HepG2 (cell line): ENCODE results near the gene KMT2B. TPM values are rescaled to one million over a fixed set of nuclear protein-coding genes. Genes with fewer than 3 reads are reported as not detected.
A peak's percentile ranks its signal among the peaks of the same experiment; 100 is the strongest.

Source experiments
- AHR ChIP-seq: IDR thresholded peaks from 2 replicates; pipeline ENCODE4 v1.6.1; 2018; ENCODE audit warnings: missing genetic modification reagents, missing compliant biosample characterization
- ARNTL ChIP-seq: sonication (generic); formaldehyde crosslinking; IDR thresholded peaks from 2 replicates; pipeline ENCODE4 v1.4.0; 2020; ENCODE audit warnings: mild to moderate bottlenecking, missing genetic modification reagents
- CREB1 ChIP-seq, 2 experiments: fragments of 450-650 bp in 1 of 2; IDR thresholded peaks; 2 replicates each; pipeline ENCODE4 v1.6.1; 2016 to 2017; ENCODE audit warnings: control low read depth in 1 of 2, mild to moderate bottlenecking in 1 of 2, missing compliant biosample characterization in 1 of 2, missing genetic modification characterization in 1 of 2
- GLI4 ChIP-seq: sonication (generic); formaldehyde crosslinking; IDR thresholded peaks from 2 replicates; pipeline ENCODE4 v1.5.1; 2020; ENCODE audit warnings: missing genetic modification reagents, mild to moderate bottlenecking, moderate library complexity, borderline replicate concordance
- HNRNPLL ChIP-seq: fragments of 200-400 bp; formaldehyde crosslinking; IDR thresholded peaks from 2 replicates; pipeline ENCODE4 v1.6.1; 2017; ENCODE audit warnings: mild to moderate bottlenecking, low read depth, low read length; ENCODE audit not compliant: poor library complexity, severe bottlenecking
- HNRNPUL1 ChIP-seq: fragments of 200-400 bp; formaldehyde crosslinking; IDR thresholded peaks from 2 replicates; pipeline ENCODE4 v1.6.1; 2017; ENCODE audit warnings: low read depth, mild to moderate bottlenecking, low read length, moderate library complexity
- KLF13 ChIP-seq: sonication (generic); formaldehyde crosslinking; IDR thresholded peaks from 2 replicates; pipeline ENCODE4 v1.4.0; 2020; ENCODE audit warnings: mild to moderate bottlenecking, missing genetic modification reagents
- PHB2 ChIP-seq: fragments of 450-650 bp; IDR thresholded peaks from 2 replicates; pipeline ENCODE4 v1.6.1; 2018; ENCODE audit not compliant: partially characterized antibody
- POLR2A ChIP-seq, 2 experiments: IDR thresholded peaks; 2 replicates each; pipeline ENCODE4 v1.6.1; 2011; ENCODE audit warnings: low read depth in 2 of 2, low read length in 2 of 2, mild to moderate bottlenecking in 1 of 2, moderate library complexity in 1 of 2; ENCODE audit not compliant: insufficient read depth in 1 of 2
- RFXANK ChIP-seq: IDR thresholded peaks from 2 replicates; pipeline ENCODE4 v1.6.1; 2016
- SETDB1 ChIP-seq: sonication (generic); formaldehyde crosslinking; IDR thresholded peaks from 2 replicates; pipeline ENCODE4 v1.5.1; 2020; ENCODE audit warnings: missing genetic modification reagents, mild to moderate bottlenecking, borderline replicate concordance
- SRSF4 ChIP-seq: fragments of 200-400 bp; formaldehyde crosslinking; IDR thresholded peaks from one replicate; pipeline ENCODE4 v1.6.1; 2018; ENCODE audit warnings: mild to moderate bottlenecking, low read depth, low read length, moderate library complexity; ENCODE audit not compliant: poor library complexity, severe bottlenecking
- SRSF9 ChIP-seq: fragments of 200-400 bp; formaldehyde crosslinking; IDR thresholded peaks from 2 replicates; pipeline ENCODE4 v1.6.1; 2018; ENCODE audit warnings: borderline replicate concordance, mild to moderate bottlenecking, low read depth, low read length; ENCODE audit not compliant: insufficient read depth, poor library complexity, severe bottlenecking
- ZC3H4 ChIP-seq: sonication (generic); formaldehyde crosslinking; IDR thresholded peaks from 2 replicates; pipeline ENCODE4 v1.4.0; 2020; ENCODE audit warnings: missing genetic modification reagents, borderline replicate concordance
- ZNF33B ChIP-seq: sonication (generic); formaldehyde crosslinking; IDR thresholded peaks from 2 replicates; pipeline ENCODE4 v1.5.1; 2020; ENCODE audit warnings: mild to moderate bottlenecking, missing genetic modification reagents
- ZNF562 ChIP-seq: sonication (generic); formaldehyde crosslinking; IDR thresholded peaks from 2 replicates; pipeline ENCODE4 v1.8.0; 2022; ENCODE audit warnings: missing genetic modification reagents, borderline replicate concordance
- ZNF564 ChIP-seq: sonication (generic); formaldehyde crosslinking; IDR thresholded peaks from 2 replicates; pipeline ENCODE4 v1.8.1; 2023; ENCODE audit warnings: mild to moderate bottlenecking, missing genetic modification reagents
- ZNF777 ChIP-seq: sonication (generic); formaldehyde crosslinking; IDR thresholded peaks from 2 replicates; pipeline ENCODE4 v1.4.0; 2020; ENCODE audit warnings: missing genetic modification reagents
- ZNF879 ChIP-seq: sonication (generic); formaldehyde crosslinking; IDR thresholded peaks from 2 replicates; pipeline ENCODE4 v1.8.1; 2023; ENCODE audit warnings: missing genetic modification reagents
- polyA plus RNA-seq, 8 experiments: library from polyadenylated mRNA; depleted of rRNA in 3 of 8; stranded (reverse) in 7 of 8; unstranded in 1 of 8; fragments of >200 nt; fragmentation: Illumina TruSeq in 4 of 8; extraction: Trizol in 4 of 8; gene quantifications; 2 replicates each; pipeline versions ENCODE4 v1.2.1 to v1.2.3, GENCODE V29; 2011 to 2016; ENCODE audit warnings: low read depth in 4 of 8, missing spikeins in 1 of 8, mixed read lengths in 1 of 8; ENCODE audit not compliant: insufficient read depth in 1 of 8
- total RNA-seq, 5 experiments: library from RNA; depleted of rRNA; stranded (reverse); fragments of >200 nt; fragmentation: Illumina TruSeq; extraction: Trizol; gene quantifications; 2 replicates each; pipeline ENCODE4 v1.2.3, GENCODE V29; 2016; ENCODE audit warnings: low read depth in 1 of 5
- TF ChIP-seq, protein P1 (sequence below): IDR thresholded peaks from 2 replicates; pipeline ENCODE4 v1.6.1; 2016
- TF ChIP-seq, protein P2 (sequence below): sonication (generic); IDR thresholded peaks from 2 replicates; pipeline ENCODE4 v1.6.1; 2016; ENCODE audit warnings: low read depth, borderline replicate concordance
- TF ChIP-seq, protein P3 (sequence below): sonication (generic); formaldehyde crosslinking; IDR thresholded peaks from 2 replicates; pipeline ENCODE4 v1.4.0; 2020; ENCODE audit warnings: missing genetic modification reagents, borderline replicate concordance

KMT2B gene
- total and polyA plus RNA-seq, 2 of the 13 experiments (the other 11 are each of a cell fraction or from before 2014, with no cell fraction given): 6.2 to 16.9 TPM

DNA sequence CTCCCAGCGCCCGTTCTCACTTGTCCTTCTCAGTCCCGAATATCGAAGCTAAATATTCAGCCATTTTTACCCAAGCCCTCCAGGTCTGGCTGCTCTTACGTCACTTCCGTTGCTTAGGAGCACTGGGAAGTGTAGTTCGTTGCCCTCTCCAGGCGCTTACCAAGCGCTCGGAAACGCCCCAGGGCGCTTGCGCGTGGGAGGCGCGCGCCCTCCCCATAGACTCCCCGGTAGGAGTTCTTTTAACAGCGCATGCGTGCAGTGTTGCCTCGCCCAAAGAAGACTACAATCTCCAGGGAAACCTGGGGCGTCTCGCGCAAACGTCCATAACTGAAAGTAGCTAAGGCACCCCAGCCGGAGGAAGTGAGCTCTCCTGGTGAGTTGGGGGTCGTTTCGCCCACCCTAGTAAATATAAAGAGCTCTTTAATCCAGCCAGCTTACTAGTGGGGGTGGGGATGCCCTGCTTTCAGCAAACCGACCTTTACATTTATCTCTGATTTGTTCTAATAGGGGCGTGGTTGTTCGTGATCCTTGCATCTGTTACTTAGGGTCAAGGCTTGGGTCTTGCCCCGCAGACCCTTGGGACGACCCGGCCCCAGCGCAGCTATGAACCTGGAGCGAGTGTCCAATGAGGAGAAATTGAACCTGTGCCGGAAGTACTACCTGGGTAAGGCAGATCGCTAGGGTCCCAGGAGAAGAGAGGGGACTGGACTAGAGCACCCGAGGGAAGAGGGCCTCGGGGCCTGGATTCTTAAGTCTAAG, 27.7 kb downstream of the KMT2B start, which contains the start of the genes PSENEN and U2AF1L4 (continued):
- no peak for TF ChIP-seq ZNF562
- TF ChIP-seq HNRNPLL: peak; percentile 41
- TF ChIP-seq, protein P1, sequence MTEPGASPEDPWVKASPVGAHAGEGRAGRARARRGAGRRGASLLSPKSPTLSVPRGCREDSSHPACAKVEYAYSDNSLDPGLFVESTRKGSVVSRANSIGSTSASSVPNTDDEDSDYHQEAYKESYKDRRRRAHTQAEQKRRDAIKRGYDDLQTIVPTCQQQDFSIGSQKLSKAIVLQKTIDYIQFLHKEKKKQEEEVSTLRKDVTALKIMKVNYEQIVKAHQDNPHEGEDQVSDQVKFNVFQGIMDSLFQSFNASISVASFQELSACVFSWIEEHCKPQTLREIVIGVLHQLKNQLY (CRISPR knock-in tag): no peak
- TF ChIP-seq KLF13 (CRISPR knock-in tag): no peak
- no peak for TF ChIP-seq RFXANK
- TF ChIP-seq ARNTL (CRISPR knock-in tag): no peak
- TF ChIP-seq, protein P2, sequence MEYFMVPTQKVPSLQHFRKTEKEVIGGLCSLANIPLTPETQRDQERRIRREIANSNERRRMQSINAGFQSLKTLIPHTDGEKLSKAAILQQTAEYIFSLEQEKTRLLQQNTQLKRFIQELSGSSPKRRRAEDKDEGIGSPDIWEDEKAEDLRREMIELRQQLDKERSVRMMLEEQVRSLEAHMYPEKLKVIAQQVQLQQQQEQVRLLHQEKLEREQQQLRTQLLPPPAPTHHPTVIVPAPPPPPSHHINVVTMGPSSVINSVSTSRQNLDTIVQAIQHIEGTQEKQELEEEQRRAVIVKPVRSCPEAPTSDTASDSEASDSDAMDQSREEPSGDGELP: peak; percentile 4; the same call in 1 of the 2 replicates
- TF ChIP-seq SETDB1: no peak
- no peak for TF ChIP-seq SRSF4
- no peak for TF ChIP-seq ZC3H4 (CRISPR knock-in tag)
- TF ChIP-seq ZNF564 (CRISPR knock-in tag): no peak
- TF ChIP-seq ZNF777 (CRISPR knock-in tag): no peak
- TF ChIP-seq GLI4: no peak
- TF ChIP-seq ZNF879: no peak
- TF ChIP-seq CREB1 (IDR thresholded peaks at IDR 0.05): peak; percentile 95
- TF ChIP-seq CREB1 (CRISPR knock-in tag; IDR thresholded peaks at IDR 0.05): peak; percentile 97
- TF ChIP-seq SRSF9: no peak
- peak; percentile 49 to 56; a peak in 3 of 4 replicates for TF ChIP-seq POLR2A (IDR thresholded peaks at IDR 0.05; ENCODE audit: insufficient read depth in 1 of 2, low read depth in 2 of 2, low read length in 2 of 2)
- no peak for TF ChIP-seq PHB2
- no peak for TF ChIP-seq AHR (CRISPR knock-in tag)
- TF ChIP-seq, protein P3, sequence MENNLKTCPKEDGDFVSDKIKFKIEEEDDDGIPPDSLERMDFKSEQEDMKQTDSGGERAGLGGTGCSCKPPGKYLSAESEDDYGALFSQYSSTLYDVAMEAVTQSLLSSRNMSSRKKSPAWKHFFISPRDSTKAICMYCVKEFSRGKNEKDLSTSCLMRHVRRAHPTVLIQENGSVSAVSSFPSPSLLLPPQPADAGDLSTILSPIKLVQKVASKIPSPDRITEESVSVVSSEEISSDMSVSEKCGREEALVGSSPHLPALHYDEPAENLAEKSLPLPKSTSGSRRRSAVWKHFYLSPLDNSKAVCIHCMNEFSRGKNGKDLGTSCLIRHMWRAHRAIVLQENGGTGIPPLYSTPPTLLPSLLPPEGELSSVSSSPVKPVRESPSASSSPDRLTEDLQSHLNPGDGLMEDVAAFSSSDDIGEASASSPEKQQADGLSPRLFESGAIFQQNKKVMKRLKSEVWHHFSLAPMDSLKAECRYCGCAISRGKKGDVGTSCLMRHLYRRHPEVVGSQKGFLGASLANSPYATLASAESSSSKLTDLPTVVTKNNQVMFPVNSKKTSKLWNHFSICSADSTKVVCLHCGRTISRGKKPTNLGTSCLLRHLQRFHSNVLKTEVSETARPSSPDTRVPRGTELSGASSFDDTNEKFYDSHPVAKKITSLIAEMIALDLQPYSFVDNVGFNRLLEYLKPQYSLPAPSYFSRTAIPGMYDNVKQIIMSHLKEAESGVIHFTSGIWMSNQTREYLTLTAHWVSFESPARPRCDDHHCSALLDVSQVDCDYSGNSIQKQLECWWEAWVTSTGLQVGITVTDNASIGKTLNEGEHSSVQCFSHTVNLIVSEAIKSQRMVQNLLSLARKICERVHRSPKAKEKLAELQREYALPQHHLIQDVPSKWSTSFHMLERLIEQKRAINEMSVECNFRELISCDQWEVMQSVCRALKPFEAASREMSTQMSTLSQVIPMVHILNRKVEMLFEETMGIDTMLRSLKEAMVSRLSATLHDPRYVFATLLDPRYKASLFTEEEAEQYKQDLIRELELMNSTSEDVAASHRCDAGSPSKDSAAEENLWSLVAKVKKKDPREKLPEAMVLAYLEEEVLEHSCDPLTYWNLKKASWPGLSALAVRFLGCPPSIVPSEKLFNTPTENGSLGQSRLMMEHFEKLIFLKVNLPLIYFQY (CRISPR knock-in tag): no peak
- TF ChIP-seq HNRNPUL1: no peak
- no peak for TF ChIP-seq ZNF33B (CRISPR knock-in tag)
